Thyroid gland (tissue), 4 donors: ENCODE measurements around the gene FNDC10.
"Not testable (repeated sequence)": the region's sequence is repeated elsewhere in the genome, so short reads cannot be mapped to it uniquely, and the experiment has no call there.

Experiments
- POLR2A ChIP-seq, 2 donors: fragments of 450-650 bp; IDR thresholded peaks; one replicate each; pipeline ENCODE4 v1.6.1; 2017; ENCODE audit warnings: antibody characterized with exemption in 2 of 2, mild to moderate bottlenecking in 2 of 2, moderate library complexity in 1 of 2
- TF ChIP-seq, protein P1 (sequence below), 6 experiments: fragments of 200-600 bp in 3 of 6; fragments of 450-650 bp in 3 of 6; sonication (generic) in 3 of 6; IDR thresholded peaks; one replicate each; pipeline ENCODE4 v1.5.1; 2016 to 2019; ENCODE audit warnings: antibody characterized with exemption in 6 of 6, mild to moderate bottlenecking in 2 of 6, inconsistent platforms in 1 of 6, moderate library complexity in 1 of 6

- TF ChIP-seq, protein P1, sequence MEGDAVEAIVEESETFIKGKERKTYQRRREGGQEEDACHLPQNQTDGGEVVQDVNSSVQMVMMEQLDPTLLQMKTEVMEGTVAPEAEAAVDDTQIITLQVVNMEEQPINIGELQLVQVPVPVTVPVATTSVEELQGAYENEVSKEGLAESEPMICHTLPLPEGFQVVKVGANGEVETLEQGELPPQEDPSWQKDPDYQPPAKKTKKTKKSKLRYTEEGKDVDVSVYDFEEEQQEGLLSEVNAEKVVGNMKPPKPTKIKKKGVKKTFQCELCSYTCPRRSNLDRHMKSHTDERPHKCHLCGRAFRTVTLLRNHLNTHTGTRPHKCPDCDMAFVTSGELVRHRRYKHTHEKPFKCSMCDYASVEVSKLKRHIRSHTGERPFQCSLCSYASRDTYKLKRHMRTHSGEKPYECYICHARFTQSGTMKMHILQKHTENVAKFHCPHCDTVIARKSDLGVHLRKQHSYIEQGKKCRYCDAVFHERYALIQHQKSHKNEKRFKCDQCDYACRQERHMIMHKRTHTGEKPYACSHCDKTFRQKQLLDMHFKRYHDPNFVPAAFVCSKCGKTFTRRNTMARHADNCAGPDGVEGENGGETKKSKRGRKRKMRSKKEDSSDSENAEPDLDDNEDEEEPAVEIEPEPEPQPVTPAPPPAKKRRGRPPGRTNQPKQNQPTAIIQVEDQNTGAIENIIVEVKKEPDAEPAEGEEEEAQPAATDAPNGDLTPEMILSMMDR (IDR thresholded peaks at IDR 0.05): not testable (repeated sequence)
- TF ChIP-seq POLR2A (IDR thresholded peaks at IDR 0.05): not testable (repeated sequence)
These were observed 41.0 kb upstream of the FNDC10 start for GRCh38 chr1:1640711-1641461.
